ENCODE results near the gene SPAG16. TPM values are rescaled to one million over a fixed set of nuclear protein-coding genes. Genes with fewer than 3 reads are reported as not detected.

Gene SPAG16
- total RNA-seq, 1 donor from 2014 or later, result 33.9 TPM

DNA sequence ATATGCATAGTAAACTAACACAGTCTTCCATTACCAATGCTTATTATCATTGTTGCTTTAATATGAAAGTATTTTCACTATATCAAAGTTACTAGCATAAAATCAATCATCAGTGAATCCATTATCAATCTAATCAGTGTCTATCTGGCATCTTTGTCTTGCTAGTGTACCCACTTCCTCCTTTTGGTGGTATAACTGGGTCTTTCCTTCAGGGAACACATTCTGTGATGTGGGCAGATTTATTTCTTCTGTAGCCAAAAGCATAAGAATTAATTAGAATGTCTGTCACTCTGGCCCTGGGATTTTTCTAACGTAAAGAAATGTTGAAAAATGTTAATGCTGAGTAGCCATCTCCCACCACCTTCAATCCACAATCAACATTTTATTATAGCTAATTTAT lies 970.8 kb downstream of the SPAG16 start:
- no peak for DNase-seq (ENCODE audit: low spot score)

- no peak for DNase-seq (ENCODE audit: low spot score)
Observed at GRCh38 chr2:214261683-214262082, 977.4 kb downstream of the SPAG16 start.

- no peak for DNase-seq (ENCODE audit: low spot score)
Observed at GRCh38 chr2:214264171-214264570, 979.9 kb downstream of the SPAG16 start.

GRCh38 chr2:214265991-214266489 lies 981.8 kb downstream of the SPAG16 start:
- DNase-seq (ENCODE audit: low spot score), result no peak

- no peak for DNase-seq (ENCODE audit: low spot score)
Observed at GRCh38 chr2:214277880-214278279, 993.6 kb downstream of the SPAG16 start.

DNA sequence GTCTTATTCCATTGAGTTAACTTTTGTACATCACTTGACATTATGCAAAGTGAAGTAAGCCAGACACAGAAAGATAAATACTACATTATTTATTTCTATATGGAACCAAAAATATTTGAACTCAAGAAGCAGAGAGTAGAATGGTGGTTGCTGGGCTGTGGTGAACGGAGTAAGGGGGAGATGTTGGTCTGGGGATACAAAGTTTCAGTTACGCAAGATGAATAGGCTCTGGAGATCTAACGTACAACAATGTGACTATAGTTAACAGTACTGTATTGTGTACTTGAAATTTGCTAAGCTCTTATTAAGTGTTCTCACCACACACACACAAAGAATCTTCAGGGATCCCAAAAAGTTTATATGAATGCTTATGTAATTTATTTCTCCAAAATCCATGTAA lies 1001.7 kb downstream of the SPAG16 start:
- DNase-seq (ENCODE audit: low spot score), result no peak

DNA sequence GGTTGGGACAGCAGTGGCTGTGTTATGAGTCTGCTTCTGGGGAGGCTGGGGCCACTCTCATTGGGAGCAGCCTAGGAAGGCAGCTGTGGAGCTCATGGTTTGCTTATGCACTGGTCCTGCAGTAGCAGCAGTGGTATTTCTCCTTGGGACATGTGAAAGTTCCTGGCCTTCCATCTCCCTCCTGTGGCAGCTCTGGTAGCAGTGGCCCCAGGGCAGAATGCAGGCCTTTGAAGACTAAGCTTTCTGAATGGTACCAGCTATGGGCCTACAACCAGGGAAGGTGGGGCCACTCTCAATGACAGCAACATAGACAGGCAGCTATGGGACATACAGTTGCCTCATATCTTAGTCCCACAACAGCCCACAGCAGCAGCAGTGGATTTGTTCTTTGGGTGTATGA lies 1009.3 kb downstream of the SPAG16 start:
- no peak for DNase-seq (ENCODE audit: low spot score)

DNA sequence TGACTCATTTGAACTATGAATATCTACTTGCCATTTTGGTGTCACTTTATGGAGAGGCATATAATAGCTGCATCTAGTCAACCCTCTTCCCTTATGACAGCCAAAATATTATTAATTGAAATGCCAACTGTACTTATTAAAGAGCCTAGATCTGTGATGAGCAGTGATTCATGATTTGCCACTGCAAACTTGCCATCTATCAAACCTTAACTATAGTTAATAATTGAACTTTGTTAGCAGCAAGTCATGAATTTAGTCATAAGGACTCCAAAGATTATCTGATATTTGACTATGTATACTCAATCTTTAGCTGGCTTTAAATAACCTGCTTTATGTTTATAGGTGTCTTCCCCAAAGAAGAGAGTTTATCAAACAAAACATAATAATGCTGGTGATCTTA lies 1010.2 kb downstream of the SPAG16 start:
- no peak for DNase-seq (ENCODE audit: low spot score)

DNA sequence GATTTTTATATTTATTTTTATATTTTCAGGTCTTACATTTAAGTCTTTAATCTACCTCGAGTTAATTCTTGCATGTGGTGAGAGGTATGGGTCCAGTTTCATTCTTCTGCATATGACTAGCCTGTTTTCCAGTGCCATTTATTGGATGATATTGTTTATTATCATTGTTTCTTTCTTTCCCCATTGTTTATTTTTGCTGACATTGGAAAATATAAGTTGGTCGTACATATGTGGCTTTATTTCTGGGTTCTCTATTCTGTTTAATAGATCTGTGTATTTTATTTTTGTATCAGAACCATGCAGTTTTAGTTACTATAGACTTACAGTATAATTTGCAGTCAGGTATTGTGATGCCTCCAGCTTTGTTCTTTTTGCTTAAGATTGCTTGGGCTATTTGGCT lies 1013.2 kb downstream of the SPAG16 start:
- no peak for DNase-seq (ENCODE audit: low spot score)

DNA sequence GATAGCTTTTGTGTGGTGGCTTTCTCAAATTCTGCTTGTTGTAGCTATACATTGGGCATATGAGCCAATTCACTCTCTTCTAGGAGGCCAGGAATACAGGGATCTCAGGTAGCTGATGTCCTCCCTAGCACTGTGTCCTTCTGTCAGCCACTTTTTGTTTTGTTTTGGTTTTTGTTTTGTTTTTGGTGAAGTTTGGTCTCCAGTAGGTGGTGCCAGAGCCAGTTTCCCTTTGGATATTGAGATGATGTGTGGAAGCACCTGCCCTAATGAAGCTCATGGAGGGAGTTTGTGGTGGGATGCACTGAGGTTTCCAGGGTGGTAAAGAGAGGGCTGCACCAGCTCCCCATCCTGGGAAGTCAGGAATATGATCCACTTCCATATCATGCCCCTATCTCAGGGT lies 1026.1 kb downstream of the SPAG16 start:
- no peak for DNase-seq (ENCODE audit: low spot score)

DNA sequence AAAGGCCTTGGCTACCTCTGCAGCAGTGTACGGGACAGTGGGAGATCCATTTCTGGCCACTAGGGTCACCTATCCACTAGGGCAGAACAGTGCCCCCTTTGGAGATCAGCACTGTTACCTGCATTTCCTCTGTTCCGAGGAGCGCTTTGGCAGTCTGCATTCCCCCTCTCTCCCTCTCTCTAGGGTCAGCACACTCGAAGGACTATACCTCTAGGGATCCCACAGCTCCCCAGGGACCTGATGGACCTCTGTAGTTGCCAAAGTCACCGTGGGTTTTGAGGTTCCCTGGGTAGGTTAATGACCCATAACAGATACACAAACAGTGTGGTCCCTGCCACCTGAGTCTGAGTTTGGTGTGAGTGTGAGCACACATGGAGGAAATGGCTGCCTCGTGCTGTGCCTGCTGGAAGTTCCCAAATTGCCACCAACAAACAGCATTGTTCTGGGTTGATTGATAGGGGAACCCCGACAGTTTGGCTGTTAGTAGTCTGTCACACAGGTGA lies 1026.8 kb downstream of the SPAG16 start:
- no peak for DNase-seq (ENCODE audit: low spot score)

DNA sequence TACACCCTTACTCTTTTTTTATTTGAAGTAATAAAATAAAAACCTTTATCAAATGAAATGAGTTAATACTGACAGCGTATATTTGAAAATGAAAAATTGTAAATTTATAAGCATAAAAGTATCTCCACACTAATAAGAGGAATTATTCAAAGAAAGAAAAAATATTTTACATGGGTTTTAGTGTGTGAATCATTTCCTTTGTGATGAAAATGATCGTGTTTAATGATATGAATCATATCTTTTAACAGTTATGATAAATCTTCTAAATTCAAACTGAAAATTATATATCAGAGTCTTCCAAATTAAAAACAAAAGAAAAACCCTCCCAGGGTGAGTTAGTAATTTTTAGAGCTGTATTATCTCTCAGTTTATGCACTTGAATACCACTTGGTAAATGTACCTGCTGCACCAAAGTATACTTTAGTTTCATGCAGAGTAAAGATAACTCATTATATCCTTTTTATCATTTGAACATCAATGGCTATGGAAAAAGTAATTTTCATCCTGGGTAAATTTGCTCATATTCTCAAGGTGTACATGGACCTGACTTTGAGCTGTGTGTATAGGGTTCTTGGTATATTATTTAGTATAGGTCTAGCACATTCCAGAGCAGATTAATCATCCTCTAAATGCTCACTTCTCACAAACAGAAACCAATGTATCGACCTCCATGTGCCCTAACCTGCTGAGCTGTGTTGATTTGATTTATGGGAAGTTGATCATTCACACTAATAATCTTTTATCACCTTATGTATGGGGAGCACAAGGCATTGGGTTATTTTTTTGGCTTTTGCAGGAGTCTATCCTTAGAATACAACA lies 1027.9 kb downstream of the SPAG16 start:
- DNase-seq (ENCODE audit: low spot score), result no peak

GRCh38 chr2:214315324-214315723 lies 1031.1 kb downstream of the SPAG16 start:
- no peak for DNase-seq (ENCODE audit: low spot score)

GRCh38 chr2:214320211-214320610 lies 1035.9 kb downstream of the SPAG16 start:
- DNase-seq (ENCODE audit: low spot score), result no peak

DNA sequence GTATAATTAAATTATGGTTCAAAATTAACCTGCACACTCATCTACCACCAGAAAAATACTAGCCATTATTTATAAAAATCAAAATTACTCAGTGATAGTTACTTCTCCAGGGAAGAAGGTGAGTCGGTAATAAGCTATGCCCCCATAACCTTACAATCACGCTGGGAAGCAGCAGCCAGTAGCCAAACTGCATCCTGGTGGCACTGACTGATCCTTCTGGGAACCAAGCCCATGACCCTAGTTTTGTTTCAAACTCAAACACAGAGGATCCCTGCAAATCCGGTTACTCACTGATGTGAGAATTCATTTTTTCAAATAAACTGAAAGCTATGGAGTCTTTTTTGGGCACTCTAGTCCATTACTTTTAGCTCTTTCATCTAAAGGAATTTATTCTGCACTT lies 1038.4 kb downstream of the SPAG16 start:
- DNase-seq (ENCODE audit: low spot score), result no peak

DNA sequence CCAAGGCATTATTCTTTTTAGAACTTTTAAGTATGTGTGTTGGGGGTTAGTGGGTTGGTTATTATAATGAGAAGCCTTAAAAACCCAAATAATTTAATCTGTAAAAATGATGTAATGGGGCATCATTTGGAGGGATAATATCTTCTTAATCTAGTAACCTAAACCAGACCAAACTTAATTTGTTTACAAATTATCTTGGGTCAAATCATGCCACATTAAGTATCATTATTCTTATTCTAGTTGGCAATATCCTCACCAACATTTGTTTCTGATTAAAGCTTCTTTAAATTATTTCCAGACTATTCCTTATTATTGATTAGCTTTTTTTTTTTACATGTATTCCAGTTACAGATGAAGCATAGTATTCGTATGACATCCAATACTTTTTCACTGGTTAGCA lies 1041.1 kb downstream of the SPAG16 start:
- DNase-seq (ENCODE audit: low spot score), result no peak

DNA sequence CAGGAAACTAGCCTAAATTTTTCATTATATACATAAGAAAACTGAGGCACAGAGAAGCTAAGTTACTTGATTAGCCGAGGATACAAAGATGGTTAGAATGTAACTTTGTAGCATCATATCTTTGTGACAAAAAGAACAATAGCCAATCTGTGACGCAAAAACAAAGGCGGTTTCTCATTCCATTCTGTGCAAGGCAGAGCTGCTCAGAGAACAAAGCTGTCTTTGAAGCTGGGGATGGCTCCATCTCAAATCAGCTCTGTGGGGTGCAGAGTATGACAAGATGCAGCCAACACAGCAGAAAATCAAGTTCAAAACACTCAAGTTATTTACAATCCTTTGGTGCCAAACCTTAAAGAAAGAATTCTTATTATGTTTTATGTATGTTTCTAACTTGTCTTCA lies 1044.7 kb downstream of the SPAG16 start:
- DNase-seq (ENCODE audit: low spot score), result no peak

- DNase-seq (ENCODE audit: low spot score), result no peak
Observed at GRCh38 chr2:214341646-214342045, 1057.4 kb downstream of the SPAG16 start.

DNA sequence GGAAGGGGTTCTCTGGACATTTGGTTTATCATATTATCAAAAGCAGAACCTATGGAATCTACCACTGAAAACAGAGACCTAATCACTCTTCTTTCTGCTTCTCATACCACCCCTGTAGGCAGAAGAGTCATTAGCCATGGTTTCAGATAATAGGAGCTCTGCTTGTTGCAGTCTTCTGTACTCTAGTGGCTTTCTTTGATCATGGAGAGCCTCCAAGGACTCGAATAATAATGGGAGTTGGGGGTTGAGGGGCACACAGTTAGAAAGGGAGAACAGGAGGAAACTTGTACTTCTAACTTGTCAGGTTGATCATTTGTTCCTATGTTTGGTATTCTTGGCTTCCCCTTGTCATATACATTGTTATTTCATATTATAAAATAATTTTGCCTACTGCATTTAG lies 1074.2 kb downstream of the SPAG16 start:
- no peak for DNase-seq (ENCODE audit: low spot score)

DNA sequence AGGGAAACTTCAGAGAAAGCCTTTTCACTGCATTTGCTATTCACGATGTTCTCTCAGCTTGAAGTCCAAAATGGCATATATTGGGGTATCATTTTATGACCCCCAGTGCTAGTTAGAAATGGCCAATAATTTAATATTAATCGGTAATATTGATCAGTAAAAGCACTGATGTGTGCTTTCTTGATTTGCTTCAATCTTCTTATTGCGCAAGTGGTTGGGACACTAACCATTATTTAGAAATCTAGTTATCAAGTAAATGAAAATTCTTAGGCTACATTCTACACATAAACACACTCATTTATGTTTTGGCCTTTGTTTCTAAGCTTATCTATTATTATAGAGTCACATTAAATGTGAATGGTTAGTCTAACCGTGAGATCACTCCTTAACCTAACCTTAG lies 1076.9 kb downstream of the SPAG16 start:
- no peak for DNase-seq (ENCODE audit: low spot score)

- no peak for DNase-seq (ENCODE audit: low spot score)
Observed at GRCh38 chr2:214365549-214365948, 1081.3 kb downstream of the SPAG16 start.

DNA sequence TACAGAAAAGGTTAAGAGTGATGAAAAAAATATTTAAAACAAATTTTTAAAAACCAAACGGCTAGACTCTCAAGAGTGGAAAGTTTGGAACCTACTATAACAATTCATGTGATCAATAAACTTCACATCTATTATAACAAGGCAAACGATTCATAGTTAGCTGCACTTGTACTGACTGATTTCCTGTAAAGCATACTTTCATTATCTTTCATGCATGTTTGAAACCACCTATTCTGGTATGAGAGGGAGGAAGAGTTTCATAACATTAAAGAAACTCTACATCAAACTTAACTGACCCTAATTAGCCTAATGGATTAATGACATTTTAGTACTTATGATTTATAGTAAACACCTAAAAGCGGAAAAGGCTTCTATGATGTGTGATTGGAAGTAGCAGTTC lies 1082.9 kb downstream of the SPAG16 start:
- DNase-seq (ENCODE audit: low spot score), result no peak

GRCh38 chr2:214376618-214377285 lies 1092.5 kb downstream of the SPAG16 start:
- no peak for DNase-seq (ENCODE audit: low spot score)
